ENCODE data around the gene ADCY7. TPM values are rescaled to one million over a fixed set of nuclear protein-coding genes. Genes with fewer than 3 reads are reported as not detected.

Gene ADCY7
- total and polyA plus RNA-seq, 9 of the 15 experiments (the other 6 are each of a cell fraction or from before 2014, with no cell fraction given): 2.3 to 108 (median 28.6) TPM

GRCh38 chr16:50263940-50264929, 2.1 kb upstream of the ADCY7 start (continued):
- 0 out of 2 replicates have a peak, but pooled peaks have one; percentile 18 for TF ChIP-seq ELK3 (CRISPR knock-in tag; IDR thresholded peaks at IDR 0.05)
- no peak for TF ChIP-seq FOXP1 (CRISPR knock-in tag; IDR thresholded peaks at IDR 0.05)
- no peak for TF ChIP-seq CHCHD3 (CRISPR knock-in tag; IDR thresholded peaks at IDR 0.05)
- TF ChIP-seq ZNF695 (CRISPR knock-in tag; IDR thresholded peaks at IDR 0.05): no peak
- TF ChIP-seq PML (IDR thresholded peaks at IDR 0.05; ENCODE audit: low read length): no peak
- no peak for TF ChIP-seq IRF2 (CRISPR knock-in tag; IDR thresholded peaks at IDR 0.05)
- no peak for TF ChIP-seq SRSF1 (IDR thresholded peaks at IDR 0.05; ENCODE audit: low read depth, low read length)
- TF ChIP-seq ZKSCAN3 (CRISPR knock-in tag; IDR thresholded peaks at IDR 0.05): no peak
- TF ChIP-seq FOXA3 (CRISPR knock-in tag; conservative IDR thresholded peaks at IDR 0.05 in 1 of 2, IDR thresholded peaks at IDR 0.05 in 1 of 2): peak in 1 of 2 experiments; percentile 32; a peak in 1 of 4 replicates
- TF ChIP-seq CBX8 (IDR thresholded peaks at IDR 0.05; ENCODE audit: borderline replicate concordance, extremely low read depth, low read depth, low read length, poor library complexity, severe bottlenecking): no peak
- no peak for TF ChIP-seq FOXM1 (IDR thresholded peaks at IDR 0.05; ENCODE audit: low read depth)
- no peak for TF ChIP-seq FOXM1 (CRISPR knock-in tag; IDR thresholded peaks at IDR 0.05; ENCODE audit: low read depth)
- TF ChIP-seq SRSF3 (IDR thresholded peaks at IDR 0.05; ENCODE audit: insufficient read depth, low read length): no peak
- no peak for TF ChIP-seq ZFP1 (CRISPR knock-in tag; IDR thresholded peaks at IDR 0.05)
- no peak for TF ChIP-seq RAD21 (CRISPR knock-in tag; conservative IDR thresholded peaks at IDR 0.05 in 1 of 2, IDR thresholded peaks at IDR 0.05 in 1 of 2)
- TF ChIP-seq ZNF184 (CRISPR knock-in tag; IDR thresholded peaks at IDR 0.05): no peak
- no peak for TF ChIP-seq HOMEZ (CRISPR knock-in tag; IDR thresholded peaks at IDR 0.05)
- peak; percentile 79 for TF ChIP-seq EHMT2 (IDR thresholded peaks at IDR 0.05)
- TF ChIP-seq PHB2 (IDR thresholded peaks at IDR 0.05; ENCODE audit: low read depth): no peak
- no peak for TF ChIP-seq GTF2E2 (tag; IDR thresholded peaks at IDR 0.05)
- TF ChIP-seq C11orf30 (IDR thresholded peaks at IDR 0.05; ENCODE audit: low read depth): peak; percentile 91
- TF ChIP-seq NR4A1 (CRISPR knock-in tag; IDR thresholded peaks at IDR 0.05): no peak
- peak; percentile 76 for TF ChIP-seq NR4A1 (tag; IDR thresholded peaks at IDR 0.05)
- TF ChIP-seq DLX4 (CRISPR knock-in tag; IDR thresholded peaks at IDR 0.05): no peak
